Activated CD4-positive, alpha-beta T cell treated with anti-CD3 and anti-CD28 coated beads for 36 hours (primary cell): Measurements from ENCODE around the gene DVL1. TPM values are rescaled to one million over a fixed set of nuclear protein-coding genes. Genes with fewer than 3 reads are reported as not detected.
"Not testable (repeated sequence)": the region's sequence is repeated elsewhere in the genome, so short reads cannot be mapped to it uniquely, and the experiment has no call there.

ENCODE experiments used
- ATAC-seq: fragments of 200-7000 bp; cut with Tn5 transposase; one replicate; pipeline ENCODE4 v1.10.0; 2021; ENCODE audit warnings: mild to moderate bottlenecking, moderate library complexity
- CTCF ChIA-PET: fragments of 350-600 bp; sonication (Branson Sonifier 250); formaldehyde crosslinking; loops from one replicate; lab custom pipeline; 2021; ENCODE audit warnings: antibody characterized with exemption; lab: Charles Lee
- POLR2A ChIA-PET: fragments of 350-600 bp; sonication (Branson Sonifier 250); formaldehyde crosslinking; loops from one replicate; lab custom pipeline; 2021; ENCODE audit warnings: antibody characterized with exemption, inconsistent platforms; lab: Charles Lee
- DNase-seq: peaks from one replicate; pipeline ENCODE4 v3.0.0-alpha.2; 2020
- H3K27ac Mint-ChIP-seq: one replicate; pipeline ENCODE4 v1.8.0; 2021; ENCODE audit warnings: mixed read lengths
- H3K27me3 Mint-ChIP-seq: one replicate; pipeline ENCODE4 v1.8.0; 2021; ENCODE audit warnings: mixed read lengths
- H3K36me3 Mint-ChIP-seq: one replicate; pipeline ENCODE4 v1.8.0; 2021; ENCODE audit warnings: low read depth, mixed read lengths
- H3K4me1 Mint-ChIP-seq: one replicate; pipeline ENCODE4 v1.8.0; 2021; ENCODE audit warnings: mixed read lengths
- H3K4me3 Mint-ChIP-seq: one replicate; pipeline ENCODE4 v1.8.0; 2021; ENCODE audit warnings: mild to moderate bottlenecking, moderate library complexity, mixed read lengths
- H3K9me3 Mint-ChIP-seq: one replicate; pipeline ENCODE4 v1.8.0; 2021; ENCODE audit warnings: low read depth, mixed read lengths
- intact Hi-C, 2 experiments: fragments of 100-400 bp; cut with DNase I in 1 of 2; cut with micrococcal nuclease in 1 of 2; formaldehyde crosslinking; loops; one replicate each; pipeline versions ENCODE4 v1.14.2 to v1.15.1; 2022 to 2024; cut with DNase I, micrococcal nuclease
- total RNA-seq, 2 experiments: library from RNA; stranded (reverse); gene quantifications; one replicate each; pipeline ENCODE4 v1.2.3, GENCODE V29; 2021

DVL1 gene
- total RNA-seq, 2 experiments from 2014 or later: 35.3 to 35.5 TPM

- no peak for DNase-seq
- Mint-ChIP-seq H3K27me3 (no peaks in the 10 kb centered on the region), H3K27ac (peak overlapping the region; percentile 37), H3K4me1 (peaks cover 27% of the 10 kb centered on the region), H3K4me3 (peak overlapping the region; percentile 87), H3K36me3 (peaks cover 9% of the 10 kb centered on the region), H3K9me3 (no peaks in the 10 kb centered on the region)
- intact Hi-C loops: loop anchor here (2.0 kb wide), 3 partner anchors 49 to 285 kb away; partner anchors contain the start of genes CDK11B (in 1 of the 2), CPTP (in 1 of the 2), INTS11 (in 1 of the 2) and PUSL1 (in 1 of the 2)
- ChIA-PET POLR2A (no interaction called here), CTCF (interaction anchor here (0.5 to 2.2 kb wide), 5 partner anchors 63 to 1212 kb away, joined by 3 to 9 read pairs (median 3); no protein-coding TSS in a partner anchor)
- ATAC-seq: no peak
Measured at GRCh38 chr1:1373815-1374588, 24.8 kb upstream of the DVL1 start.

- intact Hi-C loops: no loop called here
- no peaks in the 10 kb centered on the region for H3K9me3 Mint-ChIP-seq
- peaks cover 27% of the 10 kb centered on the region for H3K4me1 Mint-ChIP-seq
- H3K27me3 Mint-ChIP-seq: no peaks in the 10 kb centered on the region
- H3K36me3 Mint-ChIP-seq: peaks cover 9% of the 10 kb centered on the region
- ChIA-PET CTCF (interaction anchor here (1.0 to 1.9 kb wide), 2 partner anchors 10 to 35 kb away, joined by 4 to 11 read pairs; no protein-coding TSS in a partner anchor), POLR2A (no interaction called here)
- H3K4me3 Mint-ChIP-seq: peak overlapping the region; percentile 87
- H3K27ac Mint-ChIP-seq: peak overlapping the region; percentile 4
- DNase-seq (no peak), ATAC-seq (no peak)
Measured at GRCh38 chr1:1373051-1373814, 24.0 kb upstream of the DVL1 start.

- intact Hi-C loops: no loop called here
- ATAC-seq: peak; percentile 39
- CTCF ChIA-PET: interaction anchor here (0.7 to 1.9 kb wide), 10 partner anchors 9 to 1488 kb away, joined by 3 to 11 read pairs (median 4); no protein-coding TSS in a partner anchor
Measured at GRCh38 chr1:1371746-1372711, 22.8 kb upstream of the DVL1 start.

GRCh38 chr1:1371364-1371745, 22.1 kb upstream of the DVL1 start:
- ATAC-seq (no peak), DNase-seq (peak; percentile 54)
- no peak overlapping the region for H3K4me3 Mint-ChIP-seq
- CTCF ChIA-PET: interaction anchor here (0.6 to 1.9 kb wide), 10 partner anchors 8 to 1489 kb away, joined by 3 to 11 read pairs (median 4); no protein-coding TSS in a partner anchor
- no peaks in the 10 kb centered on the region for H3K9me3 Mint-ChIP-seq
- intact Hi-C loops: no loop called here
- peaks cover 9% of the 10 kb centered on the region for H3K36me3 Mint-ChIP-seq
- H3K27me3 Mint-ChIP-seq: no peaks in the 10 kb centered on the region
- no peak overlapping the region for H3K27ac Mint-ChIP-seq
- POLR2A ChIA-PET: interaction anchor here (0.6 kb wide), 2 partner anchors 31 to 128 kb away, joined by 3 to 4 read pairs; no protein-coding TSS in a partner anchor
- H3K4me1 Mint-ChIP-seq: peaks cover 27% of the 10 kb centered on the region

More at GRCh38 chr1:1371746-1372711, 22.8 kb upstream of the DVL1 start:
- POLR2A ChIA-PET: no interaction called here
- Mint-ChIP-seq H3K9me3 (no peaks in the 10 kb centered on the region), H3K4me1 (peaks cover 27% of the 10 kb centered on the region), H3K27me3 (no peaks in the 10 kb centered on the region), H3K27ac (no peak overlapping the region), H3K4me3 (peak overlapping the region; percentile 28), H3K36me3 (peaks cover 9% of the 10 kb centered on the region)
- DNase-seq: peak; percentile 89

- peaks cover 9% of the 10 kb centered on the region for H3K36me3 Mint-ChIP-seq
- H3K27ac Mint-ChIP-seq: no peak overlapping the region
- no peaks in the 10 kb centered on the region for H3K9me3 Mint-ChIP-seq
- H3K4me1 Mint-ChIP-seq: peaks cover 27% of the 10 kb centered on the region
- intact Hi-C loops: no loop called here
- H3K27me3 Mint-ChIP-seq: no peaks in the 10 kb centered on the region
- no peak for DNase-seq
- CTCF ChIA-PET: interaction anchor here (0.6 to 1.8 kb wide), 5 partner anchors 19 to 292 kb away, joined by 3 to 10 read pairs (median 4); no protein-coding TSS in a partner anchor
- no peak for ATAC-seq
- POLR2A ChIA-PET: interaction anchor here (0.6 kb wide), 2 partner anchors 31 to 128 kb away, joined by 3 to 4 read pairs; no protein-coding TSS in a partner anchor
- no peak overlapping the region for H3K4me3 Mint-ChIP-seq
Measured at GRCh38 chr1:1370771-1371300, 21.6 kb upstream of the DVL1 start.

- intact Hi-C loops, POLR2A ChIA-PET, DNase-seq, H3K27ac Mint-ChIP-seq, CTCF ChIA-PET, H3K36me3 Mint-ChIP-seq, H3K27me3 Mint-ChIP-seq, H3K4me3 Mint-ChIP-seq, H3K9me3 Mint-ChIP-seq, ATAC-seq: not testable (repeated sequence)
- H3K4me1 Mint-ChIP-seq: peaks cover 27% of the 10 kb centered on the region
Measured at GRCh38 chr1:1370094-1370493, 20.9 kb upstream of the DVL1 start.

- DNase-seq (no peak), ATAC-seq (no peak)
- CTCF ChIA-PET: no interaction called here
- Mint-ChIP-seq H3K27ac (no peak overlapping the region), H3K4me1 (peaks cover 17% of the 10 kb centered on the region), H3K9me3 (no peaks in the 10 kb centered on the region), H3K4me3 (no peak overlapping the region), H3K36me3 (no peaks in the 10 kb centered on the region), H3K27me3 (no peaks in the 10 kb centered on the region)
- POLR2A ChIA-PET: no interaction called here
- intact Hi-C loops: no loop called here
Measured at GRCh38 chr1:1367315-1367714, 18.1 kb upstream of the DVL1 start.

- peaks cover 12% of the 10 kb centered on the region for H3K4me1 Mint-ChIP-seq
- no peak for ATAC-seq
- H3K27me3 Mint-ChIP-seq: no peaks in the 10 kb centered on the region
- no peak overlapping the region for H3K27ac Mint-ChIP-seq
- ChIA-PET POLR2A (no interaction called here), CTCF (no interaction called here)
- no peaks in the 10 kb centered on the region for H3K36me3 Mint-ChIP-seq
- intact Hi-C loops: no loop called here
- no peak overlapping the region for H3K4me3 Mint-ChIP-seq
- DNase-seq: no peak
- no peaks in the 10 kb centered on the region for H3K9me3 Mint-ChIP-seq
Measured at GRCh38 chr1:1366699-1367066, 17.5 kb upstream of the DVL1 start.

- Mint-ChIP-seq H3K9me3 (no peaks in the 10 kb centered on the region), H3K36me3 (no peaks in the 10 kb centered on the region), H3K4me3 (no peak overlapping the region), H3K27me3 (no peaks in the 10 kb centered on the region), H3K4me1 (peaks cover 7% of the 10 kb centered on the region), H3K27ac (no peak overlapping the region)
- DNase-seq: no peak
- ATAC-seq: no peak
- intact Hi-C loops: no loop called here
- ChIA-PET CTCF (interaction anchor here (1.1 kb wide), 1 partner anchor 14 kb away, joined by 3 read pairs; no protein-coding TSS in a partner anchor), POLR2A (no interaction called here)
Measured at GRCh38 chr1:1365875-1366698, 16.9 kb upstream of the DVL1 start.

GRCh38 chr1:1364266-1364665, 15.0 kb upstream of the DVL1 start:
- H3K4me1 Mint-ChIP-seq: peaks cover 4% of the 10 kb centered on the region
- no peaks in the 10 kb centered on the region for H3K9me3 Mint-ChIP-seq
- H3K4me3 Mint-ChIP-seq: no peak overlapping the region
- ChIA-PET POLR2A (no interaction called here), CTCF (interaction anchor here (2.4 kb wide), 1 partner anchor 8 kb away, joined by 11 read pairs; no protein-coding TSS in a partner anchor)
- H3K36me3 Mint-ChIP-seq: no peaks in the 10 kb centered on the region
- intact Hi-C loops: no loop called here
- H3K27me3 Mint-ChIP-seq: peaks cover 4% of the 10 kb centered on the region
- no peak for DNase-seq
- H3K27ac Mint-ChIP-seq: no peak overlapping the region
- no peak for ATAC-seq
